ENCODE measurements around the gene PGC.

PGC gene

GRCh38 chr6:41702771-41703494 is 44.3 kb downstream of the PGC start:
- TF ChIP-seq BHLHE40 (IDR thresholded peaks at IDR 0.05; ENCODE audit: borderline replicate concordance) (no peak), ZNF384 (IDR thresholded peaks at IDR 0.05) (no peak), ELF4 (IDR thresholded peaks at IDR 0.05) (no peak), L3MBTL2 (conservative IDR thresholded peaks at IDR 0.05) (no peak), NFRKB (IDR thresholded peaks at IDR 0.05) (no peak), FOXK2 (IDR thresholded peaks at IDR 0.05) (no peak), FOXA1 (IDR thresholded peaks at IDR 0.05) (no peak), TARDBP (IDR thresholded peaks at IDR 0.05) (no peak), FOXM1 (IDR thresholded peaks at IDR 0.05; ENCODE audit: borderline replicate concordance) (no peak), CTBP1 (IDR thresholded peaks at IDR 0.05; ENCODE audit: borderline replicate concordance) (no peak), SUZ12 (IDR thresholded peaks at IDR 0.05) (no peak)
- DNase-seq (ENCODE audit: extremely low spot score): no peak
- ChIA-PET CTCF (interaction anchor here (0.8 kb wide), 1 partner anchor 47 kb away, joined by 4 read pairs; no protein-coding TSS in a partner anchor), POLR2A (interaction anchor here (0.7 kb wide), 1 partner anchor 77 kb away, joined by 3 read pairs; the partner anchor contains the start of gene FRS3)

GRCh38 chr6:41702089-41702745 is 45.0 kb downstream of the PGC start:
- POLR2A ChIA-PET: interaction anchor here (0.7 kb wide), 1 partner anchor 78 kb away, joined by 3 read pairs; the partner anchor contains the start of gene FRS3
- no peak for DNase-seq (ENCODE audit: extremely low spot score)
- CTCF ChIA-PET: interaction anchor here (0.8 kb wide), 1 partner anchor 47 kb away, joined by 4 read pairs; no protein-coding TSS in a partner anchor
- TF ChIP-seq HDGF (IDR thresholded peaks at IDR 0.05; ENCODE audit: borderline replicate concordance) (no peak), TARDBP (IDR thresholded peaks at IDR 0.05) (no peak), SUZ12 (IDR thresholded peaks at IDR 0.05) (no peak), FOXA1 (IDR thresholded peaks at IDR 0.05) (no peak), CTBP1 (IDR thresholded peaks at IDR 0.05; ENCODE audit: borderline replicate concordance) (no peak), L3MBTL2 (conservative IDR thresholded peaks at IDR 0.05) (no peak), SP1 (IDR thresholded peaks at IDR 0.05) (no peak), ZNF384 (IDR thresholded peaks at IDR 0.05) (no peak), FOXM1 (IDR thresholded peaks at IDR 0.05; ENCODE audit: borderline replicate concordance) (no peak), ELF4 (IDR thresholded peaks at IDR 0.05) (no peak), LEF1 (IDR thresholded peaks at IDR 0.05; ENCODE audit: borderline replicate concordance) (no peak), FOXK2 (IDR thresholded peaks at IDR 0.05) (no peak), NFRKB (IDR thresholded peaks at IDR 0.05) (no peak), PKNOX1 (IDR thresholded peaks at IDR 0.05) (no peak), BHLHE40 (IDR thresholded peaks at IDR 0.05; ENCODE audit: borderline replicate concordance) (no peak), ARNT (IDR thresholded peaks at IDR 0.05) (no peak)

- POLR2A ChIA-PET: no interaction called here
- CTCF ChIA-PET: interaction anchor here (0.8 to 1.1 kb wide), 2 partner anchors 131 to 333 kb away, joined by 4 read pairs; no protein-coding TSS in a partner anchor
- DNase-seq (ENCODE audit: extremely low spot score): no peak
- TF ChIP-seq FOXM1 (IDR thresholded peaks at IDR 0.05; ENCODE audit: borderline replicate concordance) (no peak), ZNF384 (IDR thresholded peaks at IDR 0.05) (peak; percentile 4)
These were observed 46.5 kb downstream of the PGC start for GRCh38 chr6:41700463-41701347.

- no peak for DNase-seq (ENCODE audit: extremely low spot score)
- TF ChIP-seq FOXM1 (IDR thresholded peaks at IDR 0.05; ENCODE audit: borderline replicate concordance) (no peak), BHLHE40 (IDR thresholded peaks at IDR 0.05; ENCODE audit: borderline replicate concordance) (no peak), ELF4 (IDR thresholded peaks at IDR 0.05) (no peak), NFRKB (IDR thresholded peaks at IDR 0.05) (no peak), PKNOX1 (IDR thresholded peaks at IDR 0.05) (no peak), L3MBTL2 (conservative IDR thresholded peaks at IDR 0.05) (no peak), ZNF384 (IDR thresholded peaks at IDR 0.05) (no peak), FOXA1 (IDR thresholded peaks at IDR 0.05) (no peak), LEF1 (IDR thresholded peaks at IDR 0.05; ENCODE audit: borderline replicate concordance) (no peak), ARNT (IDR thresholded peaks at IDR 0.05) (no peak)
- POLR2A ChIA-PET: no interaction called here
- CTCF ChIA-PET: no interaction called here
These were observed 48.1 kb downstream of the PGC start for GRCh38 chr6:41699063-41699462.

- no peak for DNase-seq (ENCODE audit: extremely low spot score)
- TF ChIP-seq CTBP1 (IDR thresholded peaks at IDR 0.05; ENCODE audit: borderline replicate concordance): no peak
- no peak for TF ChIP-seq TARDBP (IDR thresholded peaks at IDR 0.05)
- no peak for TF ChIP-seq ELF4 (IDR thresholded peaks at IDR 0.05)
- no peak for TF ChIP-seq ZNF384 (IDR thresholded peaks at IDR 0.05)
- no peak for TF ChIP-seq SP1 (IDR thresholded peaks at IDR 0.05)
- no peak for TF ChIP-seq FOXM1 (IDR thresholded peaks at IDR 0.05; ENCODE audit: borderline replicate concordance)
- TF ChIP-seq SUZ12 (IDR thresholded peaks at IDR 0.05): no peak
- TF ChIP-seq PKNOX1 (IDR thresholded peaks at IDR 0.05): no peak
- TF ChIP-seq FOXK2 (IDR thresholded peaks at IDR 0.05): no peak
- TF ChIP-seq L3MBTL2 (conservative IDR thresholded peaks at IDR 0.05): no peak
- no peak for TF ChIP-seq FOXA1 (IDR thresholded peaks at IDR 0.05)
- TF ChIP-seq LEF1 (IDR thresholded peaks at IDR 0.05; ENCODE audit: borderline replicate concordance): no peak
- no peak for TF ChIP-seq NFRKB (IDR thresholded peaks at IDR 0.05)
- TF ChIP-seq ARNT (IDR thresholded peaks at IDR 0.05): no peak
- TF ChIP-seq BHLHE40 (IDR thresholded peaks at IDR 0.05; ENCODE audit: borderline replicate concordance): no peak
- CTCF ChIA-PET: no interaction called here
- POLR2A ChIA-PET: no interaction called here
These were observed 49.1 kb downstream of the PGC start for GRCh38 chr6:41697861-41698781.
